ENCODE data around the gene PCDHGB5. TPM values are rescaled to one million over a fixed set of nuclear protein-coding genes. Genes with fewer than 3 reads are reported as not detected.
"Not testable (repeated sequence)": the region's sequence is repeated elsewhere in the genome, so short reads cannot be mapped to it uniquely, and the experiment has no call there.

PCDHGB5 gene
- total RNA-seq (2014; rRNA removed; shearing (Covaris generic)), result 0.29 and 0.50 TPM in 2 replicates
- 0.85 and 1.0 TPM in 2 replicates for polyA plus RNA-seq (2015; cell fraction: cytosol; rRNA removed)
- not detected in 2 replicates for polyA plus RNA-seq (2015; cell fraction: nucleus; rRNA removed)

DNA sequence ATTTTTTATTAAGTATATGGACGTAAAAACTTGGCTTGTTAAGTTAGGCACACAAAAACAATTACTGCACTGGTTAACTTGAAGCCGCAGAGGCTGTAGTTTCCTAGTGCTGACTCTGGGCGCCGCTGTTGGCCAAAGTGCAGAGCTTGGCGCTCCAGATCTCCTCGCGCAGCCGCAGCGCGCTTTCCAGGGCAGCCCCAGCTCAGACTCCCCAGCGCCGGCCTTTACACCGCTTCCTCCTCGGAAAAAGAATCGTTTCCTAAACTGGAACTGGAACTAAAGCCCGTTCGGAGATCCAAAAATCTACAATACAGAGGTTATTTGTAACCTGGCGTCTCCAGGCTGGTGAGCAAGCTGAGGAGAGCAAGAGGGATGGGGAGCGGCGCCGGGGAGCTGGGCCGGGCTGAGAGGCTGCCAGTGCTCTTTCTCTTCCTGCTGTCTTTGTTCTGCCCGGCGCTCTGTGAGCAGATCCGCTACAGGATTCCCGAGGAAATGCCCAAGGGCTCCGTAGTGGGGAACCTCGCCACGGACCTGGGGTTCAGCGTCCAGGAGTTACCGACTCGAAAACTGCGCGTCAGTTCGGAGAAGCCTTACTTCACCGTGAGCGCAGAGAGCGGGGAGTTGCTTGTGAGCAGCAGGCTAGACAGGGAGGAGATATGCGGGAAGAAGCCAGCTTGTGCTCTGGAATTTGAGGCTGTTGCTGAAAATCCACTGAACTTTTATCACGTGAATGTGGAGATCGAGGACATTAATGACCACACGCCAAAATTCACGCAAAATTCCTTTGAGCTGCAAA, at the start of gene PCDHGB5:
Gene PCDHGB5, plus strand, starts transcription at position 192 of the 796 bp plus-strand sequence. Its CDS starts 181 bp downstream, at position 373.
- DNase-seq (ENCODE audit: low read depth, low spot score); in situ Hi-C loops (cut with HindIII; ENCODE audit: low pct_unique_long_range_greater_than_20kb, low sequenced_read_pairs): not testable (repeated sequence)

DNA sequence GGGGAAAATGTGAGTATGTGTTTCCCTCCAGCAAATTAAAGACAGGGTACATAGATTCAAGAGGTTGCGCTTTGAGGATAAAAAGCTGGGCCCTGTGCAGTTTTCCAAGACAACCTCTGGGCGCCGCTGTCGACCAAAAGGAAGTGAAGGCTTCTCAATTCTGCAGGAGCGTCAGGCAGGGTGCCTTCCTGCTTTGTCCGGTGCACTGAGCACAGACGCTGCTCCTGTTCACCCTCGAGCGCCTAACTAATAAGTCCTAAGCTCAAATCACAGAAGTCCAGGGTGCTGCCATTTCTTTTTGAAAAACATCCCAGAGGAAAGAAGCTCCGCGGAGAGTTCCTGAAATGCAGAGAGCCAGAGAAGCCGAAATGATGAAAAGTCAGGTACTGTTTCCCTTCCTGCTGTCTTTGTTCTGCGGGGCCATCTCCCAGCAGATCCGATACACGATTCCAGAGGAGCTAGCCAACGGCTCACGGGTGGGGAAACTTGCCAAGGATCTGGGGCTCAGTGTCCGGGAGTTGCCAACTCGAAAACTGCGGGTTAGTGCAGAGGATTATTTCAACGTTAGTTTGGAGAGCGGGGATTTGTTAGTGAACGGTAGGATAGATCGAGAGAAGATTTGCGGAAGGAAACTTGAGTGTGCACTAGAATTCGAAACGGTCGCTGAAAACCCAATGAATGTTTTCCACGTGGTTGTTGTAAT, 47.7 kb upstream of the PCDHGB5 start, which contains the start of gene PCDHGB1:
Gene PCDHGB1, plus strand, starts transcription at position 183 of the 703 bp plus-strand sequence. Its CDS starts 162 bp downstream, at position 345.
- in situ Hi-C loops (cut with HindIII; ENCODE audit: low pct_unique_long_range_greater_than_20kb, low sequenced_read_pairs), result no loop called here
- DNase-seq (ENCODE audit: low read depth, low spot score), result peak; percentile 75

DNA sequence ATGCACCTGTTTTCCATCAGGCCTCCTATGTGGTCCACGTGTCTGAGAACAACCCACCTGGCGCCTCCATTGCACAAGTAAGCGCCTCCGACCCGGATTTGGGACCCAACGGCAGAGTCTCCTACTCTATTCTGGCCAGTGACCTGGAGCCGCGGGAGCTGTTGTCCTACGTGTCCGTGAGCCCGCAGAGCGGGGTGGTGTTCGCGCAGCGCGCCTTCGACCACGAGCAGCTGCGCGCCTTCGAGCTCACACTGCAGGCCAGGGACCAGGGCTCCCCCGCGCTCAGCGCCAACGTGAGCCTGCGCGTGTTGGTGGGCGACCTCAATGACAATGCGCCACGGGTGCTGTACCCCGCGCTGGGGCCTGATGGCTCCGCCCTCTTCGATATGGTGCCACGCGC, 46.2 kb upstream of the PCDHGB5 start:
- DNase-seq (ENCODE audit: low read depth, low spot score), result no peak
- in situ Hi-C loops (cut with HindIII; ENCODE audit: low pct_unique_long_range_greater_than_20kb, low sequenced_read_pairs), result no loop called here

DNA sequence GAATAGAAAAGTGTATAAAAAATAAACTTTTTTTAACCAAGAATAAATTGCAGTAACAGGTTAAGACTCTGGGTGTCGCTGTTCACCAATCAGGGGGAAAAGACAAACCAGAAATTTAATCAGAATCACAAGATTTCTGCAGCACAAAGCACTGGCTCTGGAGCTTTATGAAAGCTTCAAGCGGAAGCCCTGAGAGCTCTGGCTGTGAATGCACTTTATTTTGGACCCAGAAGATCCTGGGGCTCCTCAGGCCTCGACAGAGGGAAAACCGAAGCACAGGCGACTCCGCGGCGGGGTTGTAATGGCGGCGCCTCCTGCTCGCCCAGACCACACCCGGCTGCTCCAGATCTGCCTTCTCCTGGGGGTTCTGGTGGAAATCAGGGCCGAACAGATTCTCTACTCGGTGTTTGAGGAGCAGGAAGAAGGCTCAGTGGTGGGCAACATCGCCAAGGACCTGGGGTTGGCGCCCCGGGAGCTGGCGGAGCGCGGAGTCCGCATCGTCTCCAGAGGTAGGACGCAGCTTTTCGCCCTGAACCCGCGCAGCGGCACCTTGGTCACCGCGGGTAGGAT, 42.8 kb upstream of the PCDHGB5 start, which contains the start of gene PCDHGA4:
Gene PCDHGA4, plus strand, starts transcription at position 122 of the 570 bp plus-strand sequence. Its CDS starts 87 bp downstream, at position 209.
- DNase-seq (ENCODE audit: low read depth, low spot score), result no peak
- in situ Hi-C loops (cut with HindIII; ENCODE audit: low pct_unique_long_range_greater_than_20kb, low sequenced_read_pairs), result no loop called here

DNA sequence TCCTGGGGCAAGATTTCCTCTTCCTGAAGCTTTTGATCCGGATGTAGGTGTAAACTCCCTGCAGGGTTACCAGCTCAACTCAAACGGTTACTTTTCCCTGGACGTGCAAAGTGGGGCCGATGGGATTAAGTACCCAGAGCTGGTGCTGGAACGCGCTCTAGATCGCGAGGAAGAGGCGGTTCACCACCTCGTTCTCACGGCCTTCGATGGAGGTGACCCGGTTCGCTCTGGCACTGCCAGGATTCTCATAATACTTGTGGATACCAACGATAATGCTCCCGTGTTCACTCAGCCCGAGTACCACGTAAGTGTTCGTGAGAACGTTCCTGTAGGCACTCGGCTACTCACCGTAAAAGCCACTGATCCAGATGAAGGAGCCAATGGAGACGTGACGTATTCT, 42.1 kb upstream of the PCDHGB5 start:
- in situ Hi-C loops (cut with HindIII; ENCODE audit: low pct_unique_long_range_greater_than_20kb, low sequenced_read_pairs), result no loop called here
- DNase-seq (ENCODE audit: low read depth, low spot score), result no peak

DNA sequence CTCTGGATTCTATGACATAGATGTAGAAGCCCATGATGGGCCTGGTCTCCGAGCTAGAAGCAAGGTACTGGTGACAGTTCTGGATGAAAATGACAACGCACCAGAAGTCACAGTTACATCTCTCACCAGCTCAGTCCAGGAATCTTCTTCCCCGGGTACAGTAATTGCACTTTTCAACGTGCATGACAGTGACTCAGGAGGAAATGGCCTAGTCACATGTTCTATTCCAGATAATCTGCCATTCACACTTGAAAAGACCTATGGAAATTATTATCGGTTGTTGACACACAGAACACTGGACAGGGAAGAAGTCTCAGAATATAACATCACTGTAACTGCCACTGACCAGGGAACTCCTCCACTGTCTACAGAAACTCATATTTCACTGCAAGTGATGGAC, 41.6 kb upstream of the PCDHGB5 start:
- DNase-seq (ENCODE audit: low read depth, low spot score), result no peak
- in situ Hi-C loops (cut with HindIII; ENCODE audit: low pct_unique_long_range_greater_than_20kb, low sequenced_read_pairs), result no loop called here

DNA sequence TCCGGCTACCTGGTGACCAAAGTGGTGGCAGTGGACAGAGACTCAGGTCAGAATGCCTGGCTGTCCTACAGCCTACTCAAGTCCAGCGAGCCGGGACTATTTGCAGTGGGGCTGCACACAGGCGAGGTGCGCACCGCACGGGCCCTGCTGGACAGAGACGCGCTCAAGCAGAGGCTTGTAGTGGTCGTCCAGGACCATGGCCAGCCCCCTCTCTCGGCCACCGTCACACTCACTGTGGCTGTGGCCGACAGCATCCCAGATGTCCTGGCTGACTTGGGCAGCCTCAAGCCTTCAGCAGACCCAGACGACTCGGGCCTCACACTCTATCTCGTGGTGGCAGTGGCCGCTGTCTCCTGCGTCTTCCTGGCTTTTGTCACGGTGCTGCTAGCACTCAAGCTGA, 40.8 kb upstream of the PCDHGB5 start:
- DNase-seq (ENCODE audit: low read depth, low spot score), result no peak
- in situ Hi-C loops (cut with HindIII; ENCODE audit: low pct_unique_long_range_greater_than_20kb, low sequenced_read_pairs), result no loop called here

DNA sequence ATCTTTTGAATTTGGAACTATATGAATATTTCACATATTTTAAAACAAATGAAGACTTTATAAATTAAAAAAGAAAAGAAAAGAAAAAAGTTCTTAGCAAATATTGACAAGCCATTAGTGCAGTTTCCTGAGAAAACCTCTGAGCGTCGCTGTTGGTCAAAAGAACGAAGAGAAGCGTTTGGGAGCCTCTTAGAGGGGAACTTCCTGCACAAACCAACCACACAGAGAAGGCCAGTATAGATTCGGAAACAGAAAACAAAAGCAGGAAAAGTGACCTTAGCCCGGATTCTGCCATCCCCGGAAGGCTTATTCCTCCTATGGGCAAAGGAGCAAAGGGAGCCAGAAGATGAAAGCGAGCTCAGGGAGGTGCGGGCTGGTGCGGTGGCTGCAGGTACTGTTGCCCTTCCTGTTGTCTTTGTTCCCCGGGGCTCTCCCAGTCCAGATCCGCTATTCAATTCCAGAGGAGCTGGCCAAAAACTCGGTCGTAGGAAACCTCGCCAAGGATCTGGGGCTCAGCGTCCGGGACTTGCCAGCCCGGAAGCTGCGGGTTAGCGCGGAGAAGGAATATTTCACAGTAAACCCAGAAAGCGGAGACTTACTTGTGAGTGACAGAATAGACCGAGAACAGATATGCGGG, 37.8 kb upstream of the PCDHGB5 start, which contains the start of gene PCDHGB2:
Gene PCDHGB2, plus strand, starts transcription at position 205 of the 637 bp plus-strand sequence. Its CDS starts 142 bp downstream, at position 347.
- in situ Hi-C loops (cut with HindIII; ENCODE audit: low pct_unique_long_range_greater_than_20kb, low sequenced_read_pairs), result no loop called here

DNA sequence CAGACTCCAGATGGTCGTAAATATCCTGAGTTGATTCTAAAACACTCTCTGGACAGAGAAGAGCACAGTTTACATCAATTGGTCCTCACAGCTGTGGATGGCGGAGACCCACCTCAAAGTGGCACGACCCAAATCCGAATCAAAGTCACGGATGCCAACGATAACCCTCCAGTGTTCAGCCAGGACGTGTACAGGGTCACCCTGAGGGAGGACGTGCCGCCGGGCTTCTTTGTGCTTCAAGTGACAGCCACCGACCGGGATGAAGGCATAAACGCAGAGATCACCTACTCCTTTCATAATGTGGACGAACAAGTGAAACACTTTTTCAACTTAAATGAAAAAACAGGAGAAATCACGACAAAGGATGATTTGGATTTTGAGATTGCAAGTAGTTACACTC, 37.1 kb upstream of the PCDHGB5 start:
- in situ Hi-C loops (cut with HindIII; ENCODE audit: low pct_unique_long_range_greater_than_20kb, low sequenced_read_pairs), result no loop called here
- DNase-seq (ENCODE audit: low read depth, low spot score), result no peak

More for the DNA sequence above, 37.8 kb upstream of the PCDHGB5 start, which contains the start of gene PCDHGB2:
- DNase-seq (ENCODE audit: low read depth, low spot score), result peak; percentile 51

DNA sequence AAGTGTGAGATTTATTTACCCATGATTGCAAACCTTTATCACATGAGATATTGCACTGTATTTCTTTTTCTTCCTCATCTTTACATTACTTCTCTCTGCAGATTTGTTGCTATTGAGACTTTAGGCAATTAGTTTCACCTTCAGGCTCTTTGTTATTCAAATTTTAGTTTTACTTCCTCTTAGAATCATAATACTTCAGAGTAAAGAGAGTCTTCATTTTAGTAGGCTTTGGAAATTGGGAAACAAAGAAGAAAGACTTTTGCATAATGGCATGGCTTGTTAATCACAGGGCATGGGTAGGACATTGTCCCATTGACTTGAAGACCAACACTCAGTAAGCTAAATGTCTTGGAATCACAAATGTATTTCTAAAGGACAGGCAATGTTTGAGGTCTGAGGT, 35.0 kb upstream of the PCDHGB5 start:
- DNase-seq (ENCODE audit: low read depth, low spot score), result no peak
- in situ Hi-C loops (cut with HindIII; ENCODE audit: low pct_unique_long_range_greater_than_20kb, low sequenced_read_pairs), result no loop called here

DNA sequence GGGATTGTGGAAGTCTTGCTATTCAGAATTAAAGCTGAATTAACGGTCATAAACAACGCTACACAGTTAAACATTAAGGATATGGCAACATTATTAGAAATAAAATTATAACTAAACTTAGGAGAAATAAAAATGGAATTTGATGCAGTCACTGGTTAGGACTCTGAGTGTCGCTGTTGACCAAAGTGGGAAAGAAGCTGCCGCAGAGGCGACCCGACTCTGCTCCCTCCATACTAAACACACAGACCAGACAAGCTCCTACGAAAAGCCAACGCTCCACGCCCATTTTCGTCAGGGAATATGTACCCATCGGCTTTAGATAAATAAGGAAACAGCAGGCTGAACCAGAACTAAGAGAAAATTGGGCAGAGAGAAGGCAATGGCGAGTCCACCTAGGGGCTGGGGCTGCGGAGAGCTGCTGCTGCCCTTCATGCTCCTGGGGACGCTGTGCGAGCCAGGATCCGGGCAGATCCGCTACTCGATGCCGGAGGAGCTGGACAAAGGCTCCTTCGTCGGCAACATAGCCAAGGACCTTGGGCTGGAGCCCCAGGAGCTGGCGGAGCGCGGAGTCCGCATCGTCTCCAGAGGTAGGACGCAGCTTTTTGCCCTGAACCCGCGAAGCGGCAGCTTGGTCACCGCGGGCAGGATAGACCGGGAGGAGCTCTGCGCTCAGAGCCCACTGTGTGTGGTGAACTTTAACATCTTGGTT, 33.6 kb upstream of the PCDHGB5 start, which contains the start of gene PCDHGA5:
Gene PCDHGA5, plus strand, starts transcription at position 211 of the 709 bp plus-strand sequence. Its CDS starts 169 bp downstream, at position 380.
- in situ Hi-C loops (cut with HindIII; ENCODE audit: low pct_unique_long_range_greater_than_20kb, low sequenced_read_pairs), result no loop called here
- peak; percentile 20 for DNase-seq (ENCODE audit: low read depth, low spot score)

DNA sequence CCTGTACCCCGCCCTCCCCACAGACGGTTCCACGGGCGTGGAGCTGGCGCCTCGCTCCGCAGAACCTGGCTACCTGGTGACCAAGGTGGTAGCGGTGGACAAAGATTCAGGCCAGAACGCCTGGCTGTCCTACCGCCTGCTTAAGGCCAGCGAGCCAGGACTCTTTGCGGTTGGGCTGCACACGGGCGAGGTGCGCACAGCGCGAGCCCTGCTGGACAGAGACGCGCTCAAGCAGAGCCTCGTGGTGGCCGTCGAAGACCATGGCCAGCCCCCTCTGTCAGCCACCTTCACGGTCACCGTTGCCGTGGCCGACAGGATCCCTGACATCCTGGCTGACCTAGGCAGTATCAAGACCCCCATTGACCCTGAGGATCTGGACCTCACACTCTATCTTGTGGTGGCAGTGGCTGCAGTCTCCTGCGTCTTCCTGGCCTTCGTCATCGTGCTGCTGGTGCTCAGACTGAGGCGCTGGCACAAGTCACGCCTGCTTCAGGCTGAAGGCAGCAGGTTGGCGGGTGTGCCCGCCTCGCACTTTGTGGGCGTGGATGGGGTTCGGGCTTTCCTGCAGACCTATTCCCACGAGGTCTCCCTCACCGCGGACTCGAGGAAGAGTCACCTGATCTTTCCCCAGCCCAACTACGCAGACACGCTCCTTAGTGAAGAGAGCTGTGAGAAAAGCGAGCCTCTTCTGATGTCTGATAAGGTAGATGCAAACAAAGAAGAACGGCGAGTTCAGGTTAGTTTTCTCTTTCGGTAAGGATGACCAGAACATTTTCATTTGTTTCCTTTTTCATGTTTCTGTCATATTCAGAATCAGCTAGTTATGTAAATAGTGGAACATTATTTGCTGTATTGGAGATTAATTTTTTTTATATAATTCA, 31.5 kb upstream of the PCDHGB5 start:
- DNase-seq (ENCODE audit: low read depth, low spot score), result no peak
- in situ Hi-C loops (cut with HindIII; ENCODE audit: low pct_unique_long_range_greater_than_20kb, low sequenced_read_pairs), result no loop called here

DNA sequence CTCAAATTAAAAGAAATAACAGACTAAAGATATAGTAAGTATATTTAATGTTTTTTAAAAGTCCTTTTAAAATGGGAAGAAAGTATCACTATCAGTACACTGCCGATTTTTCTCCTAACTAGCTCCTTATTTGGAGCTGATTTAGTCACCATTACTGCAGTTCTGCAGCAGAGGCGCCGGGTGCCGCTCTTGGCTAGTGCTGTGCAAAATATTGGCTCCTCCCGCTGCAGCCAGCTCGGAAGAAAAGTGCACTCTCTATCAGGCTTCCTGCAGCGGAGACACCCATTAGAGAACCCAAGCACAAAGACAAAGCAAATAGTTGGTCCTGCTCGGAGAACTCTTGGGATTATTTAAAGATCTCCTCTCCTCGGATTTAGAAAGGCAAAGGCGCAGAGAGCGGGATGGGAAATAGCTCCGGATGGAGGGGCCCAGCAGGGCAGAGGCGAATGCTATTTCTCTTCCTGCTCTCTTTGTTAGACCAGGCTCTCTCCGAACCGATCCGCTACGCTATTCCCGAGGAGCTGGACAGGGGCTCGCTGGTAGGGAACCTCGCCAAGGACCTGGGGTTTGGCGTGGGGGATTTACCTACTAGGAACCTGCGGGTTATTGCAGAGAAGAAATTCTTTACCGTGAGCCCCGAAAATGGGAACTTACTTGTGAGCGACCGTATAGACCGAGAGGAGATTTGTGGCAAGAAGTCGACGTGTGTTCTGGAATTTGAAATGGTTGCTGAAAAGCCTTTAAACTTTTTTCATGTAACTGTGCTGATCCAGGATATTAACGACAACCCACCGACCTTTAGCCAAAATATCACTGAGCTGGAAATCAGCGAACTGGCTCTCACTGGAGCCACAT, 27.5 kb upstream of the PCDHGB5 start, which contains the start of gene PCDHGB3:
Gene PCDHGB3, plus strand, starts transcription at position 249 of the 855 bp plus-strand sequence. Its CDS starts 153 bp downstream, at position 402.
- peak; percentile 33 for DNase-seq (ENCODE audit: low read depth, low spot score)

DNA sequence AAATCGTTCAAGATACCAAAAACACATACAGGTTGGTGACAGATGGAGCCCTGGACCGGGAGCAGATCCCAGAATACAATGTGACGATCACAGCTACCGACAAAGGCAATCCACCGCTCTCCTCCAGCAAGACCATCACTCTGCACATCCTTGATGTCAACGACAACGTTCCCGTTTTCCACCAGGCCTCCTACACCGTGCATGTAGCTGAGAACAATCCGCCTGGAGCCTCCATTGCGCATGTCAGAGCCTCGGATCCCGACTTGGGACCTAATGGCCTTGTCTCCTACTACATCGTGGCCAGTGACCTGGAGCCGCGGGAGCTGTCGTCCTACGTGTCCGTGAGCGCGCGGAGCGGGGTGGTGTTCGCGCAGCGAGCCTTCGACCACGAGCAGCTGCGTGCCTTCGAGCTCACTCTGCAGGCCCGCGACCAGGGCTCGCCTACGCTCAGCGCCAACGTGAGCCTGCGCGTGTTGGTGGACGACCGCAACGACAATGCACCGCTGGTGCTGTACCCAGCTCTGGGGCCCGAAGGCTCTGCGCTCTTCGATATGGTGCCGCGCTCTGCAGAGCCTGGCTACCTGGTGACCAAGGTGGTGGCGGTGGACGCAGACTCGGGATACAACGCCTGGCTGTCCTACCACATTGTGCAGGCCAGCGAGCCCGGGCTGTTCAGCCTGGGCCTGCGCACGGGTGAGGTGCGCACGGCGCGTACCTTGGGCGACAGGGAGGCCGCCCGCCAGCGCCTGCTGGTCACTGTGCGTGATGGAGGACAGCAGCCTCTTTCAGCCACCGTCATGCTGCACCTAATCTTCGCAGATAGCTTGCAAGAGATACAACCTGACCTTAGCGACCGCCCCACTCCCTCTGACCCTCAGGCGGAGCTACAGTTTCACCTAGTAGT, 25.9 kb upstream of the PCDHGB5 start:
- DNase-seq (ENCODE audit: low read depth, low spot score), result no peak
- in situ Hi-C loops (cut with HindIII; ENCODE audit: low pct_unique_long_range_greater_than_20kb, low sequenced_read_pairs), result no loop called here

More for the DNA sequence above, 27.5 kb upstream of the PCDHGB5 start, which contains the start of gene PCDHGB3:
- in situ Hi-C loops (cut with HindIII; ENCODE audit: low pct_unique_long_range_greater_than_20kb, low sequenced_read_pairs), result no loop called here

All from SK-MEL-5 (cell line).